ENCODE results near the gene MAGI1.

Gene MAGI1

GRCh38 chr3:66038384-66038725 is 363 bp downstream of the MAGI1 start:
- intact Hi-C loops (cut with DNase I; ENCODE audit: low total_unique reads) = loop anchor here (5.0 to 10.0 kb wide), 4 partner anchors 64 to 251 kb away; no protein-coding TSS in a partner anchor
- H3K4me1 ChIP-seq = peaks cover 0 to 25% (median 12%) of the 10 kb centered on the region in 4 donors
- TF ChIP-seq CTCF (IDR thresholded peaks at IDR 0.05) = no peak
- H3K4me3 ChIP-seq = peak overlapping the region; percentile 75 to 79
- H3K27me3 ChIP-seq = no peaks in the 10 kb centered on the region
- no peaks in the 10 kb centered on the region for H3K9me3 ChIP-seq
- DNase-seq = no peak
- no peaks in the 10 kb centered on the region for H3K36me3 ChIP-seq
- peak overlapping the region; percentile 95 for H3K27ac ChIP-seq

- Histone ChIP-seq H3K9me3 (no peaks in the 10 kb centered on the region), H3K27ac (peak overlapping the region; percentile 95), H3K4me1 (peaks cover 0 to 25% (median 12%) of the 10 kb centered on the region in 4 donors), H3K36me3 (no peaks in the 10 kb centered on the region), H3K4me3 (peak overlapping the region; percentile 75 to 79), H3K27me3 (no peaks in the 10 kb centered on the region)
- TF ChIP-seq CTCF (IDR thresholded peaks at IDR 0.05) = no peak
- intact Hi-C loops (cut with DNase I; ENCODE audit: low total_unique reads) = loop anchor here (5.0 to 10.0 kb wide), 4 partner anchors 63 to 251 kb away; no protein-coding TSS in a partner anchor
- peak in 1 of 2 donors; percentile 75 for DNase-seq
Measured at GRCh38 chr3:66037986-66038369, 740 bp downstream of the MAGI1 start.

GRCh38 chr3:66037330-66037985 is 1.3 kb downstream of the MAGI1 start:
- H3K4me3 ChIP-seq = peak overlapping the region; percentile 75 to 79
- H3K36me3 ChIP-seq = no peaks in the 10 kb centered on the region
- TF ChIP-seq CTCF (IDR thresholded peaks at IDR 0.05) = peak; percentile 34 to 41
- H3K27me3 ChIP-seq = no peaks in the 10 kb centered on the region
- H3K4me1 ChIP-seq = peaks cover 0 to 25% (median 12%) of the 10 kb centered on the region in 4 donors
- H3K9me3 ChIP-seq = no peaks in the 10 kb centered on the region
- intact Hi-C loops (cut with DNase I; ENCODE audit: low total_unique reads) = loop anchor here (5.0 to 10.0 kb wide), 4 partner anchors 63 to 250 kb away; no protein-coding TSS in a partner anchor
- DNase-seq = peak; percentile 38 to 74
- H3K27ac ChIP-seq = peak overlapping the region; percentile 95

DNA sequence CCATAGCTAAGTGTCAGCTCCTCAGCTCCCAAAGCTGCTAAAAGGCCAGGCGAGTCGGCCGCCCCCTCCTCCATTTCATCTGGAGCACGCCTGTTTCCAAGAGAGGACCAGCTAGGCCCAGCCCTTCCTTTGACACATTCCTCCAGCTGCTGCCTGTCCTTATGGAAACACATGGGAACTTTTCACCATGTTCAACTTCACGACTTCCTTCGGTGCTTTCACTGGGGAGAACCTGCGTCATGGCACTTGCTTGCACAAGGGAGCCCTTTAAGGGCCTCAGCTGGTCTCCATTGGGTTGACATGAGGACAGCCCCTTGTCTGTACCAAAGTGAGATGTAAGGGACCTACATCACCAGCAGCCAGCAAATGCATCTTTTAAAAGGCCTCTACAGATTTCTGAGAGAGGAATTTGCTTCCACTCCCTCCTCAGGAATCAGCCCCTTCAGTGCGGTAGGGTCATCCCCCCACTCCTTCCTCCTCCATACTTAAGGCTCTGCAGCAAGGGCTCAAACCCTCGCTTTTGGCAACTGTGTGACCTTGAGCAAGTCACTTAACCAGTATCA is 2.1 kb downstream of the MAGI1 start:
- no peak for TF ChIP-seq CTCF (IDR thresholded peaks at IDR 0.05)
- H3K27ac ChIP-seq = peak overlapping the region; percentile 95
- intact Hi-C loops (cut with DNase I; ENCODE audit: low total_unique reads) = loop anchor here (5.0 to 10.0 kb wide), 4 partner anchors 62 to 249 kb away; no protein-coding TSS in a partner anchor

GRCh38 chr3:66035763-66036477 is 2.8 kb downstream of the MAGI1 start:
- Histone ChIP-seq H3K4me3 (peak overlapping the region; percentile 75 to 79), H3K36me3 (no peaks in the 10 kb centered on the region), H3K9me3 (no peaks in the 10 kb centered on the region), H3K27ac (peak overlapping the region; percentile 95), H3K4me1 (peaks cover 0 to 34% (median 12%) of the 10 kb centered on the region in 4 donors), H3K27me3 (no peaks in the 10 kb centered on the region)
- TF ChIP-seq CTCF (IDR thresholded peaks at IDR 0.05) = no peak
- no peak for DNase-seq
- intact Hi-C loops (cut with DNase I; ENCODE audit: low total_unique reads) = loop anchor here (5.0 to 10.0 kb wide), 4 partner anchors 61 to 249 kb away; no protein-coding TSS in a partner anchor

More for the DNA sequence above, 2.1 kb downstream of the MAGI1 start:
- no peaks in the 10 kb centered on the region for H3K36me3 ChIP-seq
- H3K4me1 ChIP-seq = peaks cover 0 to 27% (median 12%) of the 10 kb centered on the region in 4 donors
- peak in 1 of 2 donors; percentile 85 for DNase-seq
- H3K4me3 ChIP-seq = peak overlapping the region; percentile 75 to 79
- no peaks in the 10 kb centered on the region for H3K9me3 ChIP-seq
- no peaks in the 10 kb centered on the region for H3K27me3 ChIP-seq

Data from tibial artery (tissue), 4 donors.